GM19193 (cell line): ENCODE results near the gene SLC38A10.

ENCODE experiments used
- POLR2A ChIP-seq: IDR thresholded peaks from 4 replicates; pipeline ENCODE4 v1.6.1; 2011; ENCODE audit not compliant: insufficient read depth, insufficient read length; ENCODE audit errors: extremely low read depth

Gene SLC38A10

GRCh38 chr17:81242421-81243332, 52.4 kb downstream of the SLC38A10 start:
- no peak for TF ChIP-seq POLR2A

- TF ChIP-seq POLR2A = peak; percentile 37
Measured at GRCh38 chr17:81241648-81242420, 53.3 kb downstream of the SLC38A10 start.

DNA sequence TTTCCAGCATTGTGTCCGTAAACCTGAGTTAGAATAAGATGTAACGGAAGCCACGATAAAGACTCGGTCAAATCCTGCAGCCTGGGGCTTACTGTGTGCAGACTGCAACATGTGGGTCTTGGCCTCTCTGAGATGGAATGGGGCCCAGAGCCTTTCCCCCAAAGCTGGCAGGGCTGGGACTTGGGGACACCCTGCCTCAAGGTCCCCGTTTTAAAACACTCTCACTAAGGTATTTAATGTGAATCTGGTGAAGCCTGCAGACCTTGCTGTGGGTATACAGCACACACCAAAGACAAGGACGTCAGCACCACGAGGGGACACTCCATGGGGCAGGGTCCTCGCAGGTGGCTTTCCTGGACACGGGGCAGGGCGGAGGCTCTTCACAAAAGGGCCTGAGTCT, 53.9 kb downstream of the SLC38A10 start:
- no peak for TF ChIP-seq POLR2A

DNA sequence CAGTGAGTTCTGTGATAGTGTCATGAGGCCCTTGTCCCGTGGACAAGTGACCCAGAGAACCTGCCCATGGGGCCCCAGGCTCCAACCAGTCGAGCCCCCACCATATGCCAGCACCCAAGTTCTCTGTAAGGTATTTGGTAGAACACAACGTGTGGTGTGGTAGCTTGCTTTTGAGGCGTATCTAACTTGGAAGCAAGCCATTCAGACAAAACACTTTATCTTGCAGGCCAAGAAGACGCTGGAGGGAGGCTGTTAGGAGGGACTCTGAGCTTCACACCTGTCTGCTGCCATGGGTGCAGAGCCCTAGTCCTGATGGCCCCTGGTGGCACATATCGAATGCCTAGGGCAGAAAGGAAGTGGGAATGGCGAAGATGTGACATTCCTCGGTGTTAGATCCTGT, 54.3 kb downstream of the SLC38A10 start:
- no peak for TF ChIP-seq POLR2A

- peak; percentile 39 for TF ChIP-seq POLR2A
Measured at GRCh38 chr17:81239714-81240555, 55.2 kb downstream of the SLC38A10 start.

DNA sequence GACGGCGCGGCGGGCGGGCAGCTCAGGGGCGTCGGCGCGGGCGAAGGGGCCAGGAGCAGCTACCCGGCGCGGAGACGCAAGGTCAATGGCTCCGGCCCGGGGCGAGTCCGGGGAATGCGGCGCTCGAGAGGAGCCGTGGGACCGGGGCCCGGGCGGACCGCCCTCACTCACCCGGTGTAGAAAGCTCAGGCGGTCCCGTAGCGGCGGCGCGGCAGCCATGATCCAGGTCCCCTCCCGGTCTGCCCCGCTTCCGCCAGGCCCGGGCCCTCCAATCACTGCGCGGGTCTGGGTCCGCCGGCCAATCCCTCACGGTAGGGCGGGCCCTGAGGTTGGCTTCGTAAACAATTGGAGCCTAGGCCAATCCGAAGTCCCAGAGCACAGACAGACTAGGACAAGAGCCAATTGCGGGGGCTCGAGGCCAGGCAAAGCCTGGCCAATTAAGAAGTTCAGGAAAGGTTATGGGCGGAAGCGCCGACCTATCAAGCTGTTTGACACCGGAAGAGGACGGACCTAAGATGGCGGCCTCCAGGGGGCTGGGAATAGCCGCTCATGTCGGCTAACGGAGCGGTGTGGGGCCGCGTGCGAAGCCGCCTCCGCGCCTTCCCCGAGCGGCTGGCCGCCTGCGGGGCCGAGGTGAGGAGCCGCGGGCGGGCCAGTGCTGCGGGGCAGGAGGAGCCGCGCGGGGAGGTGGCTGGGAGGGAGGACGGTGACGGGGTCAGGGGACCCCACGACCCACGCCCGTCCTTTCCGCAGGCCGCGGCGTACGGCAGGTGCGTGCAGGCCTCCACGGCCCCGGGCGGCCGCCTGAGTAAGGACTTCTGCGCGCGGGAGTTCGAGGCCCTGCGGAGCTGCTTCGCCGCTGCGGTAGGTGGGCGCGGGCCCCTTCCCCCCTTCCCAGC, 56.0 kb downstream of the SLC38A10 start, which contains the start of the genes NDUFAF8 and TEPSIN:
Gene NDUFAF8 (plus strand): TSS at position 504 of the 899 bp plus-strand sequence. CDS start 46 bp downstream, at position 550.
Gene TEPSIN (minus strand): TSS at position 241 of the 899 bp plus-strand sequence. CDS start 22 bp downstream, at position 219.
- peak; percentile 66 for TF ChIP-seq POLR2A

GRCh38 chr17:81238490-81238814, 56.7 kb downstream of the SLC38A10 start:
- no peak for TF ChIP-seq POLR2A

- TF ChIP-seq POLR2A = no peak
Measured at GRCh38 chr17:81237591-81238489, 57.3 kb downstream of the SLC38A10 start.

GRCh38 chr17:81236784-81237183, 58.3 kb downstream of the SLC38A10 start:
- no peak for TF ChIP-seq POLR2A

GRCh38 chr17:81235822-81236740, 59.0 kb downstream of the SLC38A10 start:
- TF ChIP-seq POLR2A = no peak

GRCh38 chr17:81234940-81235821, 59.9 kb downstream of the SLC38A10 start:
- TF ChIP-seq POLR2A = no peak
